HuH-7.5 (cell line): ENCODE measurements around the gene HTR3E.
"Not testable (repeated sequence)": the region's sequence is repeated elsewhere in the genome, so short reads cannot be mapped to it uniquely, and the experiment has no call there.

Experiments used
- DNase-seq: peaks from one replicate; pipeline ENCODE4 v3.0.0; 2011; ENCODE audit warnings: low spot score

The HTR3E gene, protein sequence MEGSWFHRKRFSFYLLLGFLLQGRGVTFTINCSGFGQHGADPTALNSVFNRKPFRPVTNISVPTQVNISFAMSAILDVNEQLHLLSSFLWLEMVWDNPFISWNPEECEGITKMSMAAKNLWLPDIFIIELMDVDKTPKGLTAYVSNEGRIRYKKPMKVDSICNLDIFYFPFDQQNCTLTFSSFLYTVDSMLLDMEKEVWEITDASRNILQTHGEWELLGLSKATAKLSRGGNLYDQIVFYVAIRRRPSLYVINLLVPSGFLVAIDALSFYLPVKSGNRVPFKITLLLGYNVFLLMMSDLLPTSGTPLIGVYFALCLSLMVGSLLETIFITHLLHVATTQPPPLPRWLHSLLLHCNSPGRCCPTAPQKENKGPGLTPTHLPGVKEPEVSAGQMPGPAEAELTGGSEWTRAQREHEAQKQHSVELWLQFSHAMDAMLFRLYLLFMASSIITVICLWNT

DNA sequence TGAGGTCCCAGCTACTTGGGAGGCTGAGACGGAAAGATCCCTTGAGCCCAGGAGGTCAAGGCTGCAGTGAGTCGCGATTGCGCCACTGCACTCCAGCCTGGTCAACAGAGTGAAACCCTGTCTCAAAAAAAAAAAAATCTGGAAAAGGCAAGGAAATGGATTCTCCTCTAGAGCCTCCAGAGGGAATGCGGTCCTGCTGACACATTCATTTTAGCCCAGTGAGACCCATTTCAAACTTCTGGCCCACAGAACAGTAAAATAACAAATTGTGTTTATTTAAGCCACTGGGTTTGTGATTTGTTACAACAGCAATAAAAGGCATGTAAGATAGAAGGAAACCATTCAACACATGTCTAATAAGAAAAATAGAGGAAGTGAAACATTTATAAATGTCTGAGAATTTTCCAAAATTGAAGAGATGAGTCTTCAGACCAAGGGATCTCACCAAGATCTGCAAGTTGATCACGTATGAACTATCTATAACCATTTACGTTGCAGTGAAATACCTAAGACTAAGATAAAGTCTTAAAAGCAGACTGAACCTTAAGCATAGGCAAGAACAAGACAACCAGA, at the start of gene HTR3E:
Gene HTR3E (plus strand): TSS at position 254 of the 573 bp plus-strand sequence. CDS start 466 bp downstream, outside the sequence.
- no peak for DNase-seq

DNA sequence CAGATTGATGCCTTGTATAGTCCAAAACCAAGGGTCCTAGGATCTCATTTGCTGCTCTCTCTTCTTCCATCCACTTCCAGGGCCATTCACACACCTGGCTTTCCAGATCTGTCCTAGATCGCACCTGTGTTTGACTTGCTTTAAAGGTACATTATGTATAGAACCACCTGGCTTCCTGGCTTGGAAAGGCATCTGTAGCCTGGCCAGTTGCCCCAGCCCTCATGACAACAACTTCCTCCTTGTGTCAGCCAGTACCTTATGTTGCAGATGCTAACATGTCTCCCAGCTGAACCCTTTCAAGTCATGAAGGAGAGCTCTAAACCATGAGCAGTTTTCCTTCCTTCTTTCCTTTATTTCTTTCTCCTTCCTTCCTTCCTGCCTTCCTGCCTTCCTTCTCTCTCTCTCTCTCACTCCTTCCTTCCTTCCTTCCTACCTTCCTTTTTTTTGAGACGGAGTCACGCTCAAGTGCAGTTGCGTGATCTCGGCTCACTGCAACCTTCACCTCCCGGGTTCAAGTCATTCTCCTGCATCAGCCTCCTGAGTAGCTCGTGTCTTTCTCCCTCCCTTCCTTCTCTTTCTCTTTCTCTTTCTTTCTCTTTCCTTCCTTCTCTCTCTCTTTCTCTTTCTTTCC, 46.5 kb upstream of the HTR3E start:
- DNase-seq, result no peak

GRCh38 chr3:184052767-184053166, 44.1 kb upstream of the HTR3E start, which contains the start of gene HTR3C:
HTR3C (plus strand) TSS chr3:184053047; CDS start chr3:184053081, 34 bp downstream.
- no peak for DNase-seq

- no peak for DNase-seq
Observed at GRCh38 chr3:184058029-184058428, 38.8 kb upstream of the HTR3E start.

DNA sequence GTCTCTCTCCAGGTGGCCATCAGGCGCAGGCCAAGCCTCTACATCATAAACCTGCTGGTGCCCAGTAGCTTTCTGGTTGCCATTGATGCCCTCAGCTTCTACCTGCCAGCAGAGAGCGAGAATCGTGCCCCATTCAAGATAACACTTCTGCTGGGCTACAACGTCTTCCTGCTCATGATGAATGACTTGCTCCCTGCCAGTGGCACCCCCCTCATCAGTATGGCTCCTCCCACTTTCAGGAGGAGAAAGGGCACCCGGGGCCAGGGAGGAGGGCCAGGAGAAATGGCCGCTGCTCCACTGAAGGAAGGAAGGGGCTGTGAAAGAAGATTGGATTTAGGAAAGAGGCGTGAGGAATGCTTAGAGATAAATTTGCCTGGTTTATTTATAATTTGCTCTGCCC, 37.4 kb upstream of the HTR3E start:
- DNase-seq, result no peak

DNA sequence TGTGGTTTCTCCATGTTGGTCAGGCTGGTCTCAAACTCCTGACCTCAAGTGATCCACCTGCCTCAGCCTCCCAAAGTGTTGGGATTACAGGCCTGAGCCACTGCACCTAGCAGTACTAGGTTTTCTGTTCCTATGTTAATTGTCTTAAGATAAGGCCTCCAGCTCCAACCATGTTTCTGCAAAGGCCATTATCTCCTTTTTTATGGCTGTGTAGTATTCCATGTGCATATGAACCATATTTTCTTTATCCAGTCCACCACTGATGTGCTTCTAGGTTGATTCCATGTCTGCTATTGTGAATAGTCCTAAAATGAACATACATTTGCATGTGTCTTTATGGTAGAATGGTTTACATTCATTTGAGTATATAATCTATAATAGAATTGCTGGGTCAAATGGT, 34.2 kb upstream of the HTR3E start:
- DNase-seq, result no peak

DNA sequence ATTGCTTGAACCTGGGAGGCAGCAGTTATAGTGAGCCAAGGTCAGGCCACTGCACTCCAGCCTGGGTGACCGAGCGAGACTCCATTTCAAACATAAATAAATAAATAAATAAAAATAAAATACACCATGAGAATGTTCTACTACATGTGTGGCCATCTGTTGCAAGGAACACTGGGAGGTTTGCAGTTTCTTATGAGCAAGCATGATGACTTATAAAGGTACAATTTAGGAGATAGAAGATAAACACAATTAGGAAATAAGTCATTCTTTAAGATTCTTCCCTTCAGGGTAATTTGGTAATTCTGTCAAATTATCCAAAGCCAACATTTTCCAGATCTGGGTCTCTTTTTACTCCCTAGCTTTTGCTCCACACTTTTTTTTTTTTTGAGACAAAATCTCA, 30.7 kb upstream of the HTR3E start:
- DNase-seq, result no peak

DNA sequence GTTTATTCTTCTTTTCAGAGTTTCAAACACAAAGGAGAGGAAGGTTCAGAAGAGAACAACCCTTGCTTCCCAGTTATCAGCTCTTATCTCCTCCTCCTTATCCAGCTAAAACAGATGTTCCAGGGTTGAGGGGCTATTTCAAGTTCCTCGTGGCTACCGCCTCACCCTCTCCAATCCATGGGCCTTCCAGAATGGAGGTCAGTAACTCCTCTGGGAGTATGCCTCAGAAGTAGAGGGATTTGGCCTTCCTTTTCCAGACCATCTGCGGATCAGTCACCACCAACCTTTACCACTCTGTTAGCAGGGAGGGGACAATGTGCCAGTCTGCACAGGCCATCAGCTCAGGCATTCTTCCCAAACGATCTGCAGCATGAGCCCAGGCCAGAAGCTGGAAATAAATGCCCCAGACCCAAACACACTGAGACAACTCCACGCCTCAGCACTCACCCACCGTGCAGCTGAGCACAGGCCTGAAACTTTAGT, 29.2 kb upstream of the HTR3E start:
- DNase-seq, result no peak

DNA sequence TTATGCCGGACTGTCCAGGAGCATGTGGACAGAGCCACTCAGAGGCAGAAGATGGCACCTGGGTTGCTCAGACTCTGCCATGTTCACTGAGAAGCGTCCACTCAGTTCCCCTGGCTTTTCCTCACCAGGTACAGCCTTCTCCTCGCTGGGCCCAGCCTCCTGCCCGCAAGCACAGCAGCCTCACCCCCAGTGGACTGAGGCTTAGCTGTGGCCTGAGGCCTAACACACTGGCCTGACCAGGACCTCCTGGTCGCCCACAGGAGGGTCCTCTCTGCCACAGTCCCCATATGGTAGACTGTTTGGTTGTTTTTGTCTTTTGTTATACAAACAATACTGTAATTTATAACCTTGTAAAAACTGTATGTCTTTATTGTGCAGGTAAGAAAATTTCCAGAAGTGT, 28.5 kb upstream of the HTR3E start:
- no peak for DNase-seq

GRCh38 chr3:184071142-184071541, 25.7 kb upstream of the HTR3E start:
- not testable (repeated sequence) for DNase-seq

DNA sequence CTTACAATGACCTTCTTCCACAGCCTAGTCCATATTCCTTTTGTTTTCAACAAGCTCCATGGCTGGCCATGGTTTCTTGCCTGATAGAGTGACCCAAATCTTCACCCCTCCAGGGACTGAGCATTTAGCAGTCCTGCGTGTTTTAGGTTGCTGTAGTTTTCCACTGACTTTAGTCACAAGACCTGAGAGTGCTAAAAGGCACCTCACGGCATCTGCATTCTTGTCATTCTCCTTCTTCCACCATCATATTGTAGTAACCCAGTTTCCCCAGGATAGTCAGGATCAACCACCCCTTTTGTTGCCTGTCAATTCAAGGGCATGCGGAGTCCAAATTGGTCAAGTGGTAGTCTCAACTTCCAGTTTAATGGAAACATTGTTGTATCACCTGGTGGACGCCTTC, 23.2 kb upstream of the HTR3E start:
- no peak for DNase-seq

- DNase-seq, result no peak
Observed at GRCh38 chr3:184075901-184076300, 21.0 kb upstream of the HTR3E start.

- no peak for DNase-seq
Observed at GRCh38 chr3:184077881-184078280, 19.0 kb upstream of the HTR3E start.

GRCh38 chr3:184078851-184079250, 18.0 kb upstream of the HTR3E start:
- DNase-seq, result no peak

DNA sequence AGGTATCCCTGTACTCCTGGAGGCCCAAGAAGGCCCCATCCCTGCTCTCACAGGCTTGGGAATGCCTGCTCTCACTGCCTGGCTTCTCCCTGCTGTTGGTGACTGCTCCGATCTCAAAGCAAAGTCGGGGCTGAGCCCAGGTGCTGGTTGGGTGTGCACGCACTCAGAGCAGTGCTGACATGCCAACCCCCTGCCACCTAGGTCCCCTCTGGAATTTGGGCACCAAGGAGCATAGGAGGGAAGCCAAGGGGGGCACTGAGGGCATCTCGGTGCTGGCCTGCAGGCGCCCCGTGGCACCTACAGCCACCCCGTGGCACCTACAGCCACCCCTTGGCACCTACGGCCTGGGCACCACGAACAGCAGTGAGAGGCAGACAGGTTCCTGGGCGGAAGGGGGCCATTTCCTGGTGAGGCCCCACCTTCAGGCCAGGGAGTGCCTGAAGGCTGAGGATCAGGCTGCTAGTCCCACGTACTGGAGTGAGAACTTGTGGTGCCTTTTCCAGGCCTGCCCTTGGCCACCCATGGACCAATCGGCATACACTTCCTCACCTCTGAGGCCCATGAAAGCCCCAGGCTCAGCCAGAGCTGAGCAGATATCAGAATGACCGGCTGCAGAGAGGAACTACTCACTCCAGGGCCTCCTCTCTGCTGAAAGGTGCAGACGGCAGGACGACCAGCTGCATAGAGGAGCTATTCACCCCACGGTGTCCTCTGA, 15.6 kb upstream of the HTR3E start:
- DNase-seq, result no peak

DNA sequence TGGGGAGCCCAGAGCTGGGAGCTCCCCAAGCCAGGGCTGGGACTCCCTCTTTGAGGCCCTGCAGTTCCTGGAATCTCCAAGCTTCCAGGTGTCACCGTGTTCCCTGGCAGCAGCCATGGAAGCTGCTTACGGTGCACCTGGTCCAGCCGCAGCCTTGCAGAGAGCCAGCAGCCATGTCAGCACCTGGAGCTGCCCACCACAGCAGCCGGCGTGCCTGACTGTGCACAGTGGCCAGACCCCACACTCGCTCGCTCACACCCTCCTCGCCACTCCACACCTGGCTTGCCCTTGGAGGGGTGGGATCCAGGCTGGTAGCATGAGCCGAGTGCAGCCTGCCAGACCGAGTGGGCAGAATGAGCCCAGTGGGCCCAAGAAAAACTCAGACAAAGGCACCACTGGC, 14.8 kb upstream of the HTR3E start:
- no peak for DNase-seq

DNA sequence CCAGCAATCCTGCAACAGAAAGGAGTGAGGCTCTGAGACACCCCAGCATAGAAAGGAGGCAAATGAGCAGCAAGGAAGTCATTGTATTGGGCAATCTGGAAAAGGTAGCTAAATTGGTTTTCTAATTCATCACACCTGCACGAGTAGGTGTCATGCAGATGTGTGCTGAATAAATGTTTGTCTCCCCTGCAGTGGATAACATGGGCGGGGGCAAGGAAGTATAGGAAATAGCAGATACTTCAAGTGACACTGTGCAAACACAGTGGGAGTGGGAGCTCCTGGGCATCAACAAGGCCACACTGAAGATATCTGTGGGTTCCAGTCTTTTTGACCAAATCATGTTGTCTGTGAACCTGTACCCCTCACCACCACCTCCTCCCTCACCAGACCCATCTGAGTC, 14.4 kb upstream of the HTR3E start:
- no peak for DNase-seq

GRCh38 chr3:184085389-184085852, 11.4 kb upstream of the HTR3E start:
- no peak for DNase-seq

DNA sequence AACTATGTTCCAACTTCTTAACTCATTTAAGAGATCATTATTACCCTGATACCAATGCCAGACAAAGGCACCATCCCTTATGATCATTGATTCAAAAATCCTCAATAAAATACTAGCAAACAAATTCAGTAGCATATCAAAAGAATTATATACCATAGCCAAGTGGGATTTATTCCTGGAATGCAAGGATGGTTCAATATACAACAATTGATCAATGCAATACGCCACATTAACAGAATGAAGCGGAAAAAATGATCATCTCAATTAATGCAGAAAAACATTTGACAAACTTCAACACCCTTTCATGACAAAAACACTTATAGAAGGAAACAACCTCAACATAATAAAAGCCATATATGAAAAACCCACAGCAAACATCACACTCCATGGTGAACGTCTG, 4.7 kb upstream of the HTR3E start:
- DNase-seq, result no peak

- no peak for DNase-seq
Observed at GRCh38 chr3:184097556-184097955, 692 bp downstream of the HTR3E start.

DNA sequence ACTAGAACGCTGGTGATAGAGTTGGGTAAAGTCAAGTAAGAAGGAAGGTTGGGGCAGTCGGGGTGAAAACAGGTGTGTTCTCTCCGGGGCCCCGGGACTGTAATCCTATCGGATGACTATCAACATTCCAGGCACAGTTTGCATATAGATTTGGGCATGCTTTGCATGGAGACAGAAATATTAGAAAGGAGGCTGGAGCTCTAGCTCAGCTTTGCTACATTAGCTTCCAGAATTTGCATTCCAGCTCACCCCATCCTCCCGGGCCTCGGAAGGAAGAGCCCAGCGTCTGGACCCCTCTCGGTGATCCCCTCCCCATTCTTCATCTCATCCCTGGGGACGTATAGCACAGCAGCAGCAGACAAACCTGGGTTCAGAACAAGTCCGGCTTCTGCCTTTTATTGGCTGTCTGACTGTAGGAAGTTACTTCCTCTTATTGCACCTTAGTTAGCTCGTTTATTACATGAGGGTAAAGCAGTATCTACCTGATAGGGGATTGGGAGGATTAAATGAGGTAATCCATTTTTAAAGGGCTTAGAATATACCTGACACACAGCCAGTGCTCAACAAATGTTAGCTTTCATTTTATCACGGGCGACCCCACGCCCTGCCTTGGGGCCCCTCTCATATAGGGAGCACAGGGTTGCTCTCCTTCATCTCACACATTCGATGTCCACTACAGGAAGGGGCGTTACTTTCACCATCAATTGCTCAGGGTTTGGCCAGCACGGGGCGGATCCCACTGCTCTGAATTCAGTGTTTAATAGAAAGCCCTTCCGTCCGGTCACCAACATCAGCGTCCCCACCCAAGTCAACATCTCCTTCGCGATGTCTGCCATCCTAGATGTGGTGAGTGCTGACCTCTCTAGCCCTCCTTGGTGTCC, 3.2 kb downstream of the HTR3E start:
- no peak for DNase-seq
